Activated CD8-positive, alpha-beta memory T cell treated with anti-CD3 and anti-CD28 coated beads, Interleukin-2, amount 50 U/mL, for 1 hour (primary cell): Measurements from ENCODE around the gene MSANTD1.
A peak's percentile ranks its signal among the peaks of the same experiment; 100 is the strongest.

Experiments used
- DNase-seq: peaks from one replicate; pipeline ENCODE4 v3.0.0-alpha.2; 2020; ENCODE audit errors: extremely low read depth

MSANTD1 gene

DNA sequence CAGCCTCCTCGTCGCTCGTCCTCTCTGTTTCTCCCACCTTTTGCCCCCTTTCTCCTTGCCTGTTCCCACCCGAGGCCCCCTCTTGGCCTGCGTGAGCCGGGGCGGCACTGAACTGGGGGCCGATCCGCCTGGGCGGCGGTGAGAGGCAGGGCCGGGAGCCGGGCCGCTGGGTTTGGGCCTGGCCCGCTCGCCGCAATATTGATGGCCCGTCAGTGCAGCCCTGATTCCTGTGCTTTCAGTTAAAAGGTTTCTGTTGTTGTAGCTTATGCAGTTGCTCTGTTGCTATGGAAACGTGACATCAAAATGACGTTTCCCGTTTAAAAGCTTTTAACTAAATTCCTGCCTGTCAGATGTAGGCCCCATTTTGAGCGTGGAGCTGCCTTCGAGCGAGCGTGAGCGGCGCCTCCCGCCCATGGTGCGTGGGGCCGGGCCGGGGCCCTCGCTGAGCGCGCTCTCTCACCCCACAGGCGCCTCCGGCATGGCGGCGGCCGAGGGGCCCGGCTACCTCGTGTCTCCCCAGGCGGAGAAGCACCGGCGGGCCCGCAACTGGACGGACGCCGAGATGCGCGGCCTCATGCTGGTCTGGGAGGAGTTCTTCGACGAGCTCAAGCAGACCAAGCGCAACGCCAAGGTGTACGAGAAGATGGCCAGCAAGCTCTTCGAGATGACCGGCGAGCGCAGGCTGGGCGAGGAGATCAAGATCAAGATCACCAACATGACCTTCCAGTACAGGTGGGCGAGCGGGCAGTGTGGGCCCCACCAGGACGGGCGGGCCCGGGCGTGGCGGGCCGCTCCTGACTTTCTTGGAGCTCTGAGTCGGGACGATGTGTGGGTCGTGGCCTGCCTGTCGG, at the start of gene MSANTD1:
Gene MSANTD1, plus strand, starts transcription at position 349 of the 851 bp plus-strand sequence. Its CDS starts 64 bp downstream, at position 413.
- DNase-seq = no peak

DNA sequence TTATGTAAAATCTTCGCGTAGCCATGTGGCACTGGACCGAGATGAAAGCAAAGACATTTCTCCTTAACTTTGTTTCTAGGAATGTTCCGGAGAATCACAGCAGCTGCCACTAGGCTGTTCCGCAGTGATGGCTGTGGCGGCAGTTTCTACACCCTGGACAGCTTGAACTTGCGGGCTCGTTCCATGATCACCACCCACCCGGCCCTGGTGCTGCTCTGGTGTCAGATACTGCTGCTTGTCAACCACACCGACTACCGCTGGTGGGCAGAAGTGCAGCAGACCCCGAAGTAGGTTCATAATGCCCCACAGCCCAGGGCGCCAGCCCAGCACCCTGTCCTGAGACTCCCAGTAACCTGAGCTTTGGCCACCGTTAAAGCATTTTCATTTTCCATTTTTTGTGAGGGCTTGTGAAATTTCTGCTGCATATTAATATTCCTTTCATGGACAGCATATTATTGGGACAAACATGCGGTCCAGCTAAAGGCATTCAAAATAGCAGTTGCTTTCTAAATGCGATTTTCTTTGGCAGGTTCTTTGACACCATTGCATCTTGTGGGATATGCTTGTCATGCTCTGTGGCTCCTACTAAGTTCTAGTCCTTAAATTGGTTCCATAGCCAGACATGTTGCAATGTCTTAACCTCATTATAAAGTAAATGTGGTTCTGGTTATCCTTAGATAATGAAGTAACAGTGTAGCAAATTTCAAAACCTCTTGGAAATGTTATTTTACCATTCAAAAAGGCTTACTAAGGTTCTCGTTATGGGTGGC, 49.1 kb upstream of the MSANTD1 start:
- no peak for DNase-seq

DNA sequence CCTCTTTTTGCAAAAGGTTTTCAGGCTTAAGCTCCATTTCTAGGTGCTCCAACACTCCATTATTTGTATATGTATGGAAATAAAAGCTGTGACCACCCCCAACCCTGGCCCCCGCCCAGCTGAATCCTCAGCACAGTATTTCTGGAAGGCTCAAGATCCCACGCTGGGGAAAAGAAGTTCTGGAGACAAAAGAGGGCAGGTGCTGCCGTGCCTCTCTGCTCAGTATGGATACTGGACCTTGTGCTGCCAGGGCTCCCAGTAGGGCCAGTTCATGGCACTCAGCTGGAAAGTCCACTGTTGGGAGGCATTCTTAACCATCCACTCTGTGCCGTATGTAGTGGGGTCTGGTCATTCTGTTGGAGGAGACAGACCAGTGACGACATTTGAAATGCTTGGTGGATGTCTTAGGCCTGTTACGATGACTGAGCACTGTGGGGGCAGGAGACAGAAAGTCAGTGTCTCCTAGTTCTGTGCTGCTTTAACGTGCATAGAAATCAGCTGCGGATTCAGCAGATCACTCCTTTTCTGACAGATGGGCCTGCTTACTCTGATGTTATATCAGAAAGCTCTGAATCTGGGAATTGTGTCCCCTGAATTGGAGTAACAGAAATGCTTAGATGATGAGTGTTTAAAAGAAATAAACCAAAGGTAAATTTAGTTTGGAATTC, 48.4 kb upstream of the MSANTD1 start:
- DNase-seq = no peak

DNA sequence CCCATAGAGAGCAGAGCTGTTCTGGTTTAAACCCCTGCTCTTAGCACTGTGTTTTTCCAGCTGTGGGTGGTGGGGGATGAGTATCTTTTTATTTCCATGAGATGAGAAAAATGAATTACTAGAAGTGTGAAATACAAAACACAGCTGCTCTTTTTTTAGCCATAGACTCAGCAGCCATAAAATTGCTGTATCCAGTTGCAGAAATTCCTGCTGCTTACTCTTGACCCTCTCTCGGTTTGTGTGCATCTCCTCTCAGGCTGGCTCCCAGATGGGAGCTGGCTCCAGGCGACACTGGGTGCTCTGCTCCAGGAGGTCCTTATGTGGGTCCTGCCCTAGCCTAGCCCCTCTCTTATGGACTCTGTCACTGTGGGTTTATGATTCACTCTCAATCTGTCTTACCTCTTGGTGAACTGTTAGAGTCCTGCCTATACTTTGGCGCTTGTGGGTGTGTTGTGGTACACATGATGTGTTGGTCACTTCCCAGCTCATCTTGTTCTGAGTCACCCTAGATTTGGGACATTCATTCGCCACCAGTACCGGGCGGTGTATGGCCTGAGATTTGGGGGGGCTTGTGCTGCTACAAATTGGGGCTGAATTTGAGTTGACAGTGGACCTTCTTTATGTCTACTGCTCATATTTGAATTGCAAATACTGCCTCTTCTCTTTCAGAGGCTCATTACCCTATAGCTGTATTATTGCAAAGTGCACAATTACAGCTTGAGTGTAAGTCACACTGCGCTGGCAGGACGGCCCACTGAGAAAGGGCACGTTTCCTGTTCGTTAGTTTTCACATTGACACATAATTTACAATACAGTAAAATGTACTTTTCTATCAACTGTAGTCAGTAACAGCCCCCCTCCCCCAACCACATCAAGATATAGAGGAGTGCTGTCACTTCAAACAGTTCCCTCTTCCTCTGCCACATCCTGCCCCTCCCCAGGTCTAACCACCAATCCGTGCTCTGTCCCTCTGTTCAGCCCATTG, 46.9 kb upstream of the MSANTD1 start:
- peak; percentile 27 for DNase-seq

DNA sequence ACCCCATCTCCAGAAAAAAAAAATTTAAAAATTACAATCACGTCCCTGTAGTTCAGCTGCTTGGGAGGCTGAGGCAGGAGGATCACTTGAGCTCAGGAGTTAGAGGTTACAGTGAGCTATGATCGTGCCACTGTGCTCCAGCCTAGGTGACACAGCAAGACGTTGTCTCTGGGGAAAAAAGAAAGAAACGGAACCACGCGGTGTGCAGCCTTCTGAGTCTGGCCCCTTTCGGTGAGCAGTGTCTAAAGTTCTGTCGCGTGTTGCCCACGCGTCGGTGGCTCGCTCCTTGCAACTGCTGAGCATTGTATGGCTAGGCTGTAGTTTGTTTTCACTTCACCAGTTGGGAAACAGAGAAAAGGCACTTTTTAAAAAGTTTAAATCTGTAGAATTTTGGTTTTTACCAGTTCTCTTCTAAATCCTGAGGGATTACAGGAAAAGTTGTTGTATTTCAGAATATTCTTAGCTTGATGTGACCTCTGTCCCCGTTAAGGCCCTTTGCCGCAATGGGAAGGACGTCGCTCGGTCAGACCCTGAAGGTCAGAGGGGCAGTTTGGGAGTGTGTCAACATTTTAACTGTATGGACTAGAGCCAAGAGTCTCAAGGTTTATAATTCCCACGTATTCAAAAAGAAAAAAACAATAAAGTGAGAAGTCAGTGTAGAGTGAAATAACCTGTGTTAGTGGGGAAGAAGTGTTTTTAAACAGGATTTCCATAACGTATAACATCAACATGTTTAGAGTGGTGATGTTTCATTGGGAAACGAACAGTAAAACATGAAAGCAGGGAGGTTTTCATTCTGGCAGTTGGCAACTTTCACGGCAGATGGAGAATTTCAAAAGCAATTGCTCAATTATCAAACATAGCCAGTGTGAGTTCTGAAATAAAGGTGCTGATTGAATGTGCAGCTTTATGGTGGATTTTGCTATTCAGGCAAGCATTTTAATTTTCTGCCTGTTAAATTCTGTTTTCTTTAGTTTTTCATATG, 45.8 kb upstream of the MSANTD1 start:
- DNase-seq = no peak

DNA sequence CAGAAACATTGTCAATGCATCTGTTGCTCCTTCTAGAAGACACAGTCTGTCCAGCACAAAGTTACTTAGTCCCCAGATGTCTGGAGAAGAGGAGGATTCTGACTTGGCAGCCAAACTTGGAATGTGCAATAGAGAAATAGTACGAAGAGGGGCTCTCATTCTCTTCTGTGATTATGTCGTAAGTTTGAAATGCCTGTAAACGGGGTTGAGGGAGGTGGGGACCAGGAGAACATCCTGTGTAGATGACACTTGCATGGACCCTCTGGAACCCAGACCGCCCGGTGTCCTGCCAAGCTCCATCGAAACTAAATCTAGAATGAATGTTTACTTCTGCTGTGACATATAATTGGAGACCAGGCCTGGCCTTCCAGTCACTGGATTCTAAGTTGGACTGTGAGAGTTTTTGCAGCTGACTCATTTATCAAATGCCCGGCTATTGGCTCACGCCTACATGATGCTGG, 45.0 kb upstream of the MSANTD1 start:
- no peak for DNase-seq

DNA sequence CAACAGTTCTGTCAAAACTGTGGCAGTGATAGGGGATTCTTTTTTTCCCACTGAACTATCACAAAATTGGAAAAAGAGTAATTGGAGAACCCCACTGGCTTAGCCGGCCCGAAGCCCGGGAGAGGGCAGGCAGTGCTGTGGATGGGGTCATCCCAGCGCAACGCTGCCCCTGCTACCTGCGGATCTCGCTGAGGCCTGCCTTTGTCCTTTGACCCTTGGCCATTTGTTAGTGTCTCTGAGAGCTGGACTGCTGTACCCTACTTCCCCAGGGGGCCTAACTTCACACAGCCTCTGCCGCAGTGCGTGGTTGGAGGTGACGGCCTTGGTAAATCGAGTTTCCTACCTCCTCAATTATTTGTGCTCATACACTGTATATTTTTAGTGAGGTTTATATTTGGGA, 43.0 kb upstream of the MSANTD1 start:
- no peak for DNase-seq

DNA sequence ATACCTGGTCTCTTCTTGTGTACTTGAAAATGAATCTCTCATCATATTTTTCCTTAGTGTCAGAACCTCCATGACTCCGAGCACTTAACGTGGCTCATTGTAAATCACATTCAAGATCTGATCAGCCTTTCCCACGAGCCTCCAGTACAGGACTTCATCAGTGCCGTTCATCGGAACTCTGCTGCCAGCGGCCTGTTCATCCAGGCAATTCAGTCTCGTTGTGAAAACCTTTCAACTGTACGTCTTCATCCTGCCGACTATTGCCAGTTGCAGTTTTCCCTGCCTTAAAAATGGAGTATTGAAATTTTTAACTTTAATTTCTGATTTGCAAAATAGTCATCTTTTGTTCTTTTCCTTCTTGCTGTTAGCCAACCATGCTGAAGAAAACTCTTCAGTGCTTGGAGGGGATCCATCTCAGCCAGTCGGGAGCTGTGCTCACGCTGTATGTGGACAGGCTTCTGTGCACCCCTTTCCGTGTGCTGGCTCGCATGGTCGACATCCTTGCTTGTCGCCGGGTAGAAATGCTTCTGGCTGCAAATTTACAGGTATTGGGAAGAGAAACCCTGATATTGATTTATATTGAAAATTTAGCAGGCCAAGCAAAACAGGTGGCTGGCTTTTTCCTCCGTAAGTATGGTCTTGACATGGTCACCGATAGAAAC, 42.4 kb upstream of the MSANTD1 start:
- no peak for DNase-seq

DNA sequence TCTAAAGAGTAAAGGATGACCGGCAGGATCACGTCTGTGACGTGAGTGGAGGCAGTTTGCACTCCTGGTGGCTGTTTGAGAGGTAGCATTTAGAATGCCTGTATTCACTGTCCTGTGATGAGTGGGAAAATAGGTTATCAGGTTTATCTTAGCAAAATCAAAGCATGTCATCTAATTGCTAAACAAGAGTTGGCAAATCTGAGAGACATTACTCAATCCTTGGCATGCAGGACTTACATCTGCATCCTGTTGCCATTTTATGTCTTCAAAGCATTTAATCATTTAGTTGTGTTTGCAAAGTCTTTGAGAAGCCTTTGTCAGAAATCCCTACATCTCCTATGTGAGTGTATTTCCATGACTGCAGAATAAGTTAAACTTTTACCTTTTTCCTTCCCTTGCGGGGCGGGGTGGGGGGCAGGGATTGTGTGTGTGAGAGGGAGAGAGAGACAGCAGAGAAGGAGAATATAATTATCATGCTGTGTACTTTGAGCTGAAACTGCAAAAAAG, 41.4 kb upstream of the MSANTD1 start:
- DNase-seq = no peak

DNA sequence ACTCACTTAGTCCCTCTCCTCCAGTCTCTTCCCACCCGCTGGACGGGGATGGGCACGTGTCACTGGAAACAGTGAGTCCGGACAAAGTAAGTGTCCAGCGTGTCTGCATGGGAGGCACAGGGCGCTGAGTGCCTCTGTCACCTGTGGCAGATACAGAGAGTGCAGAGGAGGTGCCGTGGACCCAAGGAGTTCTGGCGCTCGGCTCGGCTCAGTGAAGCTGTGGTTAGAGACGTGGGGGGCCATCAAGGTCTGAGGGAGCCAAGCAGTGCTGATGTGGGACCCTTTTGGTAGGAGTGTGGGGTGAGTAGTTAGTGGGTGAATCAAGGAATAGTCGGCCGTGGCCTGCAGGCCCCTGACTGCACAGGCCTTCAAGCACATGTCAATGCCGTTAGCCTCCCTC, 40.1 kb upstream of the MSANTD1 start:
- no peak for DNase-seq

DNA sequence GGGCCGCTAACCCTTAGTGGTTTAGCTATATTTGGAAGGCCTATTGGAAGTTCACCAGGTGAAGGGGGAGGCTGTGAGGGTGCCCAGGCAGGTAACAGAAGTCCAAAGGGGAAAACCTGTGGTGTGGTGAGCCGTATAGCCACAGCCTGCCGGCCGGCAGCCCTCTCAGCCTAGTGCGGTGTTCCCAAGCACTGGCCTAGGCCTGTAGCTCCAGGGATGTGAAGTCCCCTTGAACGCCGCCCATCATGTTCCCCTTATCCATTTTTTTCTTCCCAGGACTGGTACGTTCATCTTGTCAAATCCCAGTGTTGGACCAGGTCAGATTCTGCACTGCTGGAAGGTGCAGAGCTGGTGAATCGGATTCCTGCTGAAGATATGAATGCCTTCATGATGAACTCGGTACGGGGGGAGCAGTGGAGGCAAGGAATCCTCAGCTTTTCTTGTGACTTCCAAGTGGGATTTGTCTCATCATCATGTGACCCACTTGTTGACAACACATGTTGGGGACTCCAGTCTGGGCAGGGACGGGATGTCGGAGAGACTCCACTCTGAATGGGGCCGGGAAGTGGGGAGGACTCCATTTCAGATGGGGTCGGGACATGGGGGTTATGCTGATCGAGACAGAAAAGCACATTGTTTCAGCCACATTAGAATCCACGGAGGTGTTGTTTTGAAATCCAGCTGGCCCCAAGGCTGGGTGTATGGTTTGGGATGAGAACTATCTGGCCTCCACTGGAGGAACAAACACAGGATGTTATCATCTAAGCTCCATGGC, 39.2 kb upstream of the MSANTD1 start:
- DNase-seq = no peak

DNA sequence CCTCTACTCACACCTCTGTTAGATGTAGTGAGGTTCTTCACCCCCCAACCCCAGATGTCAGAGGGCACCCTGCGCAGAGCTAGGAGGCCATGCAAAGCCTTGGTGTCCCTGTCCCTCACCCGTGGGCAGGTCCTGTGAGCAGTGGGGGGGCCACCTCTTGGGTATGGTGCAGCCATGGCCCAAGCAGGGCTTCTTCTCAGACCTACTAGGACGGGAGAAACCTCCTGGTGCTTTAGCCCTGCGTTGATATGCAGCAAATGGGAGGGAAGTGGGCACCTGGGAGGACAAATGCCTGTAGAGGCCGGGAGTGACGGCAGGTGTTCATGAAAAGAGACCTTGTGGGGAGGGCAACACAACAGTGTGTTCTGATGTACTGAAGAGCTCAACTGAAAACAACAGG, 38.5 kb upstream of the MSANTD1 start:
- no peak for DNase-seq

DNA sequence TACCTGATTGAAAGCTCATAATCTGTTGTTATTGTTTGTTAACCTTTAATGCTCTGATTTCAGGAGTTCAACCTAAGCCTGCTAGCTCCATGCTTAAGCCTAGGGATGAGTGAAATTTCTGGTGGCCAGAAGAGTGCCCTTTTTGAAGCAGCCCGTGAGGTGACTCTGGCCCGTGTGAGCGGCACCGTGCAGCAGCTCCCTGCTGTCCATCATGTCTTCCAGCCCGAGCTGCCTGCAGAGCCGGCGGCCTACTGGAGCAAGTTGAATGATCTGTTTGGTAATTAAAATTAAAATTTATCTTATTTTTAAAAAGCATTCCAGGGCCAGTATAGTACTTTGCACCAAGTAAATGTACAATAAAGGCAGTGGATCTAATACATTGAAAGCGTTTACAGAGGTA, 37.1 kb upstream of the MSANTD1 start:
- DNase-seq = no peak

DNA sequence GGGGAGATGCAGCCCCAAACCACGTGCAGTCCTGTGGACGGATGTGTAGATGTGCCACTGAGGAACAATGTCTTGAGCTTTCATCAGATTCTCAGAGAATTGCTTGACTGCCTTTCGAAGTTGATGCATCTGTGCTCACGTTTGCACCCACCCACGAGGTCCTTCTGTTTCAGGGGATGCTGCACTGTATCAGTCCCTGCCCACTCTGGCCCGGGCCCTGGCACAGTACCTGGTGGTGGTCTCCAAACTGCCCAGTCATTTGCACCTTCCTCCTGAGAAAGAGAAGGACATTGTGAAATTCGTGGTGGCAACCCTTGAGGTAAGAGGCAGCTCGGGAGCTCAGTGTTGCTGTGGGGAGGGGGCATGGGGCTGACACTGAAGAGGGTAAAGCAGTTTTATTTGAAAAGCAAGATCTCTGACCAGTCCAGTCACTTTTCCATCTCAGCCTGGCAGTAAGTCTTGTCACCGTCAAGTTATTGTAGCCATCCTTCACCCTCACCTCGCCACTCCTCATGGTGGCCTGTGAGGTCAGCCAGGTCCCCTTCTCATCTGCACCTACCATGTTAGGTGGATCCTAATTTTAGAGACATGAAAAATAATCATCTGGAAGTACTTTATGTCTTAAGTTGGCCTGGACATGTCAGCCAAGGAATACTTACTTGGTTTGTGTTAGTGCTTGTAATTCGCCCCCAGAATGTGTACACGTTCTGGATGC, 36.4 kb upstream of the MSANTD1 start:
- no peak for DNase-seq

DNA sequence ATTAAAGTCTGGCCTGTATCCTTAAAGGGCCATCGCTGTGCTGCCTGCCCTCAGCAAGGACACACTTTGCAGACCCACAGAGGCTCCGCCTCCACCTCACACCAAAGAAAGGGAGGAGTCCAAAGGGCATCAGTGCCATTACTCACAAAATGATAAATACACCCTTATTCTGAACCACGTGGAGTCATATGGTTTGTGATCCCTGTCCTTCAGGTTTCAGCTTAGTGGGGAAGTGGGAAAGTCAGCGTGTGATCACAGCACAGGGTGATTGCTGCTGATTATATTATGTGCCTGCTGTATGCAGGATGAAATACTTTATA, 35.9 kb upstream of the MSANTD1 start:
- no peak for DNase-seq

DNA sequence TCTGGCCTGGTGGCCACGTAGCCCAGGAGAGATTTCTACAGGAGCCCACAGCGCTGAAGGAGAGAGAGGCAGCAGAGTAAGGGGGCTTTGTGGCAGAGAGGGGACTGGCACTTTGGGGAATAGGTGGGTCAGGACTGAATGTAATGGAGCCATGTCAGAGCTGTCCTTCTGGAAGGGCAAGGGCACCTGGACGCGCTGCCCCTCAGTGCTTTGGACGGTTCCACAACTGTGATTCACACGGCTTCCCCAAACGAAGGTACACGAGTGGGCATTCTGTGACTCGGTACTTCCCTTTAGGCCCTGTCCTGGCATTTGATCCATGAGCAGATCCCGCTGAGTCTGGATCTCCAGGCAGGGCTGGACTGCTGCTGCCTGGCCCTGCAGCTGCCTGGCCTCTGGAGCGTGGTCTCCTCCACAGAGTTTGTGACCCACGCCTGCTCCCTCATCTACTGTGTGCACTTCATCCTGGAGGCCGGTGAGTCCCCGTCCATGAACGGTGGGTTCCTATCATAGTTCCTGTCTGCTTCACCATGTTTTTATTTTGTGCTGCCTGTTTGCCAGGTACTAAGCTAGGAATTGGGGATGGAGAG, 35.2 kb upstream of the MSANTD1 start:
- DNase-seq = no peak

DNA sequence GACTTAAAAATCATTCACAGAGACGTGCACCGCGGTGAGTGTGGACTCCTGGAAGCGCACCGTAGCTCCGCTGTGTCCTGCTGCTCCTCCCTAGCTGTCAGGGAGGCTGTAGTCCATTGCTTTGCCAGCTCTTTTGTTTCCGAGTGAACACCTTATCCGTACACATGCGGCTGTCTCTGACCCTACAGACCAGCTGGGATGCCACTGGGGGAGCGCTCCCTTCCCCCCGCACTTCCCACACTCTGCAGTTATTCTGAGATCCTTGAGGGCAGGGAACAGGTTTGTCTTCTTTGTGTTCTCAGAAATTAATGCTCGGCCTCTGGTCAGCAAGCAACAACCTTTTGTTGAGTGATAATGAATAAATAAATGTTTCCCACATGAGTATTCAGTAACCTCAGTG, 33.7 kb upstream of the MSANTD1 start:
- DNase-seq = no peak

DNA sequence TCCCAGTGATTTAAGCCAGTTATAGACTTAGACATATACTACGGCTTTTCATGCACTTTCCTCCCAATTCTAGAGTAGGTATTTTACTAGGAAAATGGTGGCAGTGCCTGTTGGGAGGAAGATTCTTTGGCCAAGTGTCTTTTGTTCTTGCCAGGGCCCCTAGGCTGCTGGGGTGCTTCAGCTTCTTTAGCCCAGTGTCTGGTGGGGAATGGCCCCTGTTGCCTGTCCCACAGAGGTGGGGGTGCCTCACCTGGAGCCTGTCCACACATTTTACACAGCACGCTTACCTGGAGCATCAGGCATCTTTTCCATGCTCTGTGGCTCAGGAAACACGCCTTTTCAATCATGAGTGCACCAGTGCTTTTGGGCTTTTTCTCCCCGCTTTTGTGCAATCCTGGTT, 33.2 kb upstream of the MSANTD1 start:
- no peak for DNase-seq
